Ramos (cell line): ENCODE measurements around the gene MPRIP.

Experiments used
- in situ Hi-C: fragments of 300-500 bp; cut with MboI; formaldehyde crosslinking; loops from one replicate; pipeline ENCODE4 v1.14.3; 2022; ENCODE audit warnings: low sequenced_read_pairs; ENCODE audit not compliant: unreplicated experiment

MPRIP gene

DNA sequence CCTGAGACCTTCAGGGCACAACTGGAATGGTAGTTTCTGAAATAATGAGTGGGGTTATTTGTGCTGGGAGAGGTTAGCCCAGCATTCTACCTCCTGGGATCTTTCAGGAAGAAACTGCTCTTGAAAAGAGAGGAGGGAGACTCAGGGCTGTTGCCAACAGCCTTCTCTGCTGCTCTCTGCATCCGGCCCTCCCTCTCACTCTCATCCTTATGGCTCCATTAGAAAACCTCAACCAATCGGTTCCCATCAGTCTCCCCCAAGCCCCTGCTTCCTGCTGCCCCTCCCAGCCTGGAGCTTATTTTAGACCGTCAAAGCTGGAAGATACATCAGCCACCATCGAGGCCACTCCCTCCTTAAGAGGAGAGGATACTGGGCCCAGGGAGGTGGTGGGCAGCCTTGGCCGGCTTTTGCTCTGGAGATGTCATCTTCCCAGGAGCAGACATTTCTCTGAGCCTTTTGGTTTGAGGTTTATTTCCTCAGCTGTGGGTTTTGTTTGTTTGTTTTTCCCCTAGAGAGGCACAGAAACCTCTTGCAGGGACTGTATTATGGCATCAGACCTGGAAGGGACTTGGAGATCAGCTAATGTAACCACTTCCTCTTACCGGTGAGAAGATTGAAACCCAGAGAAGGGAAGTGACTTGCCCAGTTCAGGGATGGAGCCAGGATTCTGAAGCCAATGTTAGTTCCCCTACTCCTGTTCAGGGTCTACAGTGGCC lies 2.7 kb downstream of the MPRIP start:
- in situ Hi-C loops = no loop called here

DNA sequence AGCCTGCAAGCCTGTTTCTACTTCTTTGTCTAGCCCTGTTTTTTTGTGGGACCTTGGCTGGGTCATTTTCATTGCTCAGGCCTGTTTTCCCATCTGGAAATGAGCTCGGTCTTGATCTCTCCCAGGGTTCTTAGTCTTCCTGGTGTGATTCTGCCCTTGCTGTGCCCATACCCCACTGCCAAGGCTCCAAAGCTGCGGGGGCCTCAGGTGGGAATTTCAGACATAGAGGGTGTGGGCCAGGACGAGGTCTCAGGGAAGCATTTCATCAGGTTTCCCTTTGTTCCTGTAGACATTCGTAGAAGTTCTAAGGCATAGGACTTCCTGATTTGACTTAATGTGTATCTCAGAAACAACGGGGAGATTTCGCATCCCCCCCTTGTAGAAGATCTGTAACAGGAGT lies 5.8 kb downstream of the MPRIP start:
- in situ Hi-C loops = no loop called here

DNA sequence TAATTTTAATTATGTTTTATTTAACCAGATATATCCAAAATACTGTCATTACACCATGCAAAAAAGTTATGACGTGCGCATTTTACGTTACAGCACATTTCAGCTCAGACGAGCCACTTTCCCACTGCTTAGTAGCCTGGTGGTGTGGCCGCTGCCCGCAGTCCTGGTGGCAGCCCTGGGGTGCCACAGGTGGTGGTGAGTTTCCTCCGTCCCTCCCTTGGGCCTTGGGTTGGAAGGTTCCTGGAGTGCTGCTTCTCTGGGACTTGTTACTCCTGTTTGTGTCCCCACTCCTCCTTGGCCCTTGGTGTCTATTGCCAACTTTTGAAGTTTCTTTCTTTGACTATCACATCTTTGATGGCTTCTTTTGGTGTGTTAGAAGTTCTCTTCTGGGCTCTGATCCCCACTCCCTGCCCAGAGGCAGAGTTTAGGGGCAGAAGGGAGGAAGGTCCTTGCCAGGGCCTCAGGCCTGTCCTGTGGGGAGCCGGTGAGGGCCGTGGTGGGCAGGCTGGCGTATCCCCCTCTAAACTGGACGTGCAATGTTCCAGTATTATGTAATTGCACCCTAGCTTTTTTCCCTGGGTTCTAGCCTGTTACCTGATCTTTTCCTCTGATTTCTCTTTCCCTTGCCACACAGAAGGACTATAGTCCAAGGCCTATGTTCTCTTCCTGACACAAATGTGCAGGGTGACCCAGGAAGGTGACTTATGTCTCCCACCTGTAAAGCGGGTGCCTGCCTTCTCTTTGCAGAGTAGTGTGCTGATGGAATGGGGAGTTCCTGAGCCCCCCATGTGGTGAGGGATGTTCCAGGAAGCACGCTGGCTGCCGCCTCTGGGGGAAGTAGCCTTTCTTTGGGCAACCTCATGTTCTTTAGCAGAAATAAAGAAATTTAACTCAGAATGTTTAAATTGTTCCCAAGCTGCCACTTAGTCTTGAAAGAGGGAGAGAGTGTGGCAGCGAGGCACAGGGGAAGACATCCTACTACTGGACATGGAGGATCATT lies 8.4 kb downstream of the MPRIP start:
- in situ Hi-C loops = no loop called here

DNA sequence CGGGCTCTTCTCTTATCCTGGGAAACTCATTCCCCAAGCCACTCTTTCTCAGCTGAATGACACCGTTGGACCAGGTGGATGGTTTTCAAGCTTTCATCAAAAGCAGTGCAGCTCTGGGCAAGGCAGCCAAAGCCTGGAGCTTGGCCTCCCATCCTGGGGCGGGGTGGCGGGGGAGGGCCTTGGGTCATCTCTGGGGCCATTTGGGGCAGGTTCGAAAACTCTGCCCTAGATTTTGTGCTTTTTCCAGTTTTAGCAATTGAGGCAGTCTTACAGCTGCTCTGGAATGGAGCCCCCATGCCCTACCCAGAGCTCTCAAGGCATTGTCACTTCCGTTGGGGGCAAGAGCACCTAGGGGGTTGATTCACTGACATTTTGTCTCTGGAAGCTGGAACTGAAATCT lies 9.1 kb downstream of the MPRIP start:
- in situ Hi-C loops = no loop called here

DNA sequence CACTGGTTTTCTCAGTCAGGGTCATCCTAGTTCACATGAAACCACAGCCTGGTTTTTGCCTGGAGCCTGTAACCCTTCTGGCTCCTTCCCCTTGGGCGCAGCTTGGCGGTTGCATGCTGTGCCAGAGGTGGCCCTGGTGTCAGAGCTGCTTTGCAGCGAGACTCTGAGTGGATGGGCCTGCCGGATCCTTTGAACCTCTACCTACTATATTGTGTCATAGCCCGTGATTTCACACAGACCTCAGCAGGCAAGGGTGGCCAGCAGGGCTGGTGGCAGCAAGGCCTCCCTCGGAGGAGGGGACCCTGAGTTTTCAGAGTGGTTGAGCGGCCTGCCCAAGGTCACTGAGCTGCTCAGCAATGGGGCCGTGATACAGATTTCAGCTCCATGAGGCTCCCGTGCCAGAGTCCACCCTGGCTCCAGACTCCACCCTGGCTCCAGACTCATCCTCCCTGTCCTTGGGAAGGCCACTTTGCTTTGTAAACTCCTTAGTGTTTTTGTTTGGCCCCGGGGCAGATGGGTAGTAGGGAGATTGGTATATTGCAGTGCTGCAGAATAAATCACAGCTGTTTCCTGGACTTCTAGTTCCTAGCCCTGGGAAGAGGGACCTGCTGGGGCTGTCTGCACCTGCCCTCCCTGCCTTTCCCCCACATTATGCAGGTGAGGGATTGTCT lies 9.7 kb downstream of the MPRIP start:
- in situ Hi-C loops = no loop called here

DNA sequence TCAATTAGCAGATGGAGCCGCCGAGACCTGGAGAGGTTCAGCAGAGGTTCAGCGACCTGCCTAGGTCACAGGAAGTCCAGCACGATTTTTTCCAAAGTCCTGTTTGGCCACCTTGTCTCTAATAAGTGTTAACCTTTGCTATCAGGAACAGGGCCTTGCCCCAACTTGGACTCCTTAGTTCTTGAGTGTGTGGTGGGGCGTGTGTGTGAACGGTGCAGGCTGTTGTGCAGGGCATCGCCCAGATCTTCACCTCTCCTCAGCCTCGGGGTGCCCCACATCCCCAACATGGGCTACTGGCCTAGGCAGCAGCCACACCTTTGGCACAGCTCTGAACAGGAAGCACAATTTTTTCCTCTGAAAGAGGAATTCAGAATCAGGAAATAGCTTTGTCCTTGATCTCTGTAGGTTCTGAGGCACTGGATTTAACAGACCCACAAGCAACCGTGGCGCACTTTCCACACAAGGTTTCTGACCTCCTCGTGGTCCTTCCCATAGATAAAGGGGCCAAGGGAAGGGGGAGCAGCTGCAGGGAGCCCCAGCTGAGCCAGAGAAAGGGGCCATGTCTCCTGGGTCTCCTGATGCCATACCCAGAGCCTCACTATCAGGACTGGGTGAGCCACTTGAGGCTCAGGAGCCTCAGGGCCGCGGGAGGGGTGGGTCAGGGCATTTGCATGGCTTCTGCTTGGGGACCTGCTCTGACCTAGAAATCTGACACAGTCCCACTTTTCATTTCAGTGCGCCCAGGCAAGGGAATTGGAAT lies 10.4 kb downstream of the MPRIP start:
- in situ Hi-C loops = no loop called here

DNA sequence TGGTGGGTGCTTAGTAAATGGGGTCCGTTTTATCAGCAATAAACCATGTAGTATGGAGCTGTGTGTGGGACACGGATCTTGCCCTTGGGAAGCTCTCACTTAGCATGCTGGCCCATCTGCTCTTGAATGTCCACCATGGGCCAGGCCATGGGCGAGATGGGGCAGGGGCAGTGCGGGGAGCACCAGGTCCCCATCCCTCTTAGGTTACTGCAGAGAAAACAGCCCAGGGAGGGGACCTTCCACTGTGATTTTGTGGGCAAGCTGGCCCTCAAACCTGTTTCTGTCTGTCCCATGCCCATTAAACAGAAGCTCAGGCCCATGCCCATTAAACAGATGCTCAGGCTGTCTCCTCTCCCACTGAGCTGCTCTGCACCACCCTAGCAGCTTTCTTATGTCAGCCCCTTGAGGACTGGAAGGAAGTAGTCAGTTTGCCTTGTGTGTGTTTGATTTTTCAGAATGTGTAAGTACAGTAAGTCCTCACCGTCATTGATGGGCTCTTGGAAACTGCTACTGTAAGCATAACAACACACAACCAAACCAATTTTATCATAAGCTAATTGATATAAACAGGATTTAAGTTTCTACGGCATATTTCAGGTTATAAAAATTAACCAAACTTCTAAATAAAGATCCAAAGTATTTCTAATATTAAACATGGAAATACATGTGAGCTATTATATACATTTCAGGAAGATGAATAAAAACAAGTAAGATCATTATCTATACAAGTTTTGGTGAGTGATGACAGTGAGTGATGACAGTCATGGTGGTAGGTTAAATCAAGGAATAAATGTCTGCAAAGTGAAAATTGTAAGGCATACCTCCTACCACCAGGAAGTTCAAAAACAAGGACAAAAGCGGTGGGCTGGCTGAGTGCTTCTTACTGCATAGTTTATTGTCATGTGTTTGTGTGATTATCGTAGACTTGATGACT lies 11.5 kb downstream of the MPRIP start:
- in situ Hi-C loops = no loop called here

DNA sequence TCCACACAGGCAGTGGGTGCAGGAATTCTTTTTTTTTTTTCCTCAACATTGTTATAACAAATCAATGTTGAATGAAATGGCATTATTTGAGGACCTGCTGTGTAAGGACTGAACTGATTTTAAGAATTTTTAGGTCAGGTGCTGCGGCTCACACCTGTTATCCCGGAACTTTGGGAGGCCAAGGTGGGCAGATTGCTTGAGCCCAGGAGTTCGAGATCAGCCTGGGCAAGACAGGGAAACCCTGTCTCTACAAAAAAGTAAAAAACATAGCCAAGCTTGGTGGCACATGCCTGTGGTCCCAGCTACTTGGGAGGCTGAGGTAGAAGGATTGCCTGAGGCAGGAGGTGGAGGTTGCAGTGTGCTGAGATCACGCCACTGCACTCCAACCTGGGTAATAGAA lies 12.4 kb downstream of the MPRIP start:
- in situ Hi-C loops = no loop called here

DNA sequence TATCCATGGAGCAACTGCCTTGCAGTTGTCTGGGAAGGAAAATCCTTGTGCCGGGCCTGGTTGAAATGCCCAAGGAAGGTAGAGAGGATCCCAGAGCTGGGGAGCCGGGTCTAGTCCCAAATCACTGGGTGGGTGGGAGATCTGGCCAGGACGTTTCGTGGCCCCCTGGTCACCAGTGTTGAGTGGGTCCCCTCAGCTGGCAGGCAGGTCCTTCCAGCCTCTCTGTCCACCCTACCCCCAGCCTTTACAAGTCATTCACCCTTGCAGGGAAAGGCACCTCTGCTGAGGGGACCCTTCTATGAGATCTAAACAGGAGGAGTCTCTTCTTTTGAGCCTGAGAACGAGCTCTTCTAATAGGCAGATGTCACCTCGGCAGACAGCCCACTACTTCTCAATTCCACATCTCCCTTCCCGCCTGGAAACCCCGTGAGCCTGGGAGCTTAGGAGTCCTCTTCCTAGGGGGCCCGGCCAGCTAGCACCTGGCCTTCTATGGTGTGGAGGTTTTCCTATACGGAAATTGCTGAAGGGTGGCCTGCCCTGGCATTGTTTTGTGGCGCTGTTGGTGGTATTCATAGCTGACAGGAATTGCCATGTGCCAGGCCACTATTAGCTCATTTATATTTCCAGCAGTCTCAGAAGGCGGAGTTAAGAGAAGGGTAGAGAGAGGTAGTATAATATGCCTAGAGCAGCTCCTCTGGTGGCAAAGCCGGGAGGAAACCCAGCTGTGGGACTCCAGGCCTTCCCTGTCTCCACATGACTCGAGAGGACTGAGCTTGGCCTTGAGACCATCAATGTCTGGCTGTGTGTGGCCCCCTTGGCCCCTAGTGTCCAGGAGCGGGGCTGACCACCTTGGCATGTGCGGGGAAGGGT lies 13.3 kb downstream of the MPRIP start:
- in situ Hi-C loops = no loop called here

DNA sequence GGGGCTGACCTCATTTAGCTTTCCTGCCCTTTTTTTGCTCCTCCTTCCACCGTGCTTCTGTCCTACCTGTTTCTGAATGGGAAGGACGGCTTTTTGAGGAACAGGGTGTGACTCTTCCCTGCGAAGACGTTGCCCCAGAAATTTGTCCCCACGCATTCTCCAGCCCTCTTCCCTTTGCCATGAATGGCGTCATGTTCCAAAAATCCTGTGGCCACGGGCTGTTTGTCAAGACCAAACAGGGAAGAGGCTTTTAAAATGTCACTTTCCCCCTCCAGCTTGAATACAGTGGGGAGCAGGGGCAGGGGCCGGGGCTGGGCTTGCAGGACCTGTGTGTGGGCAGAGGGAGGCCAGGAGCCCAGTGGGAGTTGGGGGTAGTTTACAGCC lies 13.9 kb downstream of the MPRIP start:
- in situ Hi-C loops = no loop called here

DNA sequence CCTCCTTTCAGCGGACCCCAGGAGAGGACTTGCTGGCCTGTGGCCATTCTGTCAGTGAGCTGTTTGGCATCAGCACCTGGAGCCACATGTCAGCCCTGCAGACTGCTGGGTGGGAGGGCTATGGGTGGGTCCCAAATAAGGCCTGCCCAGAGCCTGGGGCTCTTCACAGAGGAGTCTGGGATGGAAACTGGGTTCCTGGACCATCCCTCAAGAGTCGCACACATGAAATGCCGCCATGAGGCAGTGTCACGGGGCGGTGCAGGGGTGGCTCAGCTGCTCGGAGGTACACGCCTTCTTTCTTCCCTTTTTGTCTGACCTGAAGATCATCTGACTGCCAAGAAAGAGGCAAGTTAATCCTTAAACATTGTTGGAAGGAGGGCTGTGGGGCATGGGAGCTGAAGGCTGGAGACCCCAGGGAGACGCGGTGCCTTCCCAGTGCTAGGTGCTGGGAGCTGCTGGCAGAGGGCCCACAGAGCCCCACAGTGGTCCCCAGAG lies 14.8 kb downstream of the MPRIP start:
- in situ Hi-C loops = no loop called here

DNA sequence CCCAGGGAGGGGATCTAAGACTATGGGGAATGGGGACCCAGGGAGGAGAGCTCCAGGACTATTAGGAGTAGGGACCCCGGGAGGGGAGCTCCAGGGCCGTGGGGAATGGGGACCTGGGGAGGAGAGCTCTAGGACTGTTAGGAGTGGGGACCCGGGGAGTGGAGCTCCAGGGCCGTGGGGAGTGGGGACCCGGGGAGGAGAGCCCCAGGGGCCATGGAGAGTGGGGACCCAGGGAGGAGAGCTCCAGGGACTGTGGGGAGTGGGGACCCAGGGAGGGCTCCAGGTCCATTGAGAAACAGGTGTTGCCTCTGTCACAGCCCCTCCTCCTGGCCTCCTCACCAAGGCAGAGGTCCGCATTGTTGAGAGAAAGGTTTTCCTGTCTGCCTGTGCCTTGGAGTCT lies 16.0 kb downstream of the MPRIP start:
- in situ Hi-C loops = no loop called here

DNA sequence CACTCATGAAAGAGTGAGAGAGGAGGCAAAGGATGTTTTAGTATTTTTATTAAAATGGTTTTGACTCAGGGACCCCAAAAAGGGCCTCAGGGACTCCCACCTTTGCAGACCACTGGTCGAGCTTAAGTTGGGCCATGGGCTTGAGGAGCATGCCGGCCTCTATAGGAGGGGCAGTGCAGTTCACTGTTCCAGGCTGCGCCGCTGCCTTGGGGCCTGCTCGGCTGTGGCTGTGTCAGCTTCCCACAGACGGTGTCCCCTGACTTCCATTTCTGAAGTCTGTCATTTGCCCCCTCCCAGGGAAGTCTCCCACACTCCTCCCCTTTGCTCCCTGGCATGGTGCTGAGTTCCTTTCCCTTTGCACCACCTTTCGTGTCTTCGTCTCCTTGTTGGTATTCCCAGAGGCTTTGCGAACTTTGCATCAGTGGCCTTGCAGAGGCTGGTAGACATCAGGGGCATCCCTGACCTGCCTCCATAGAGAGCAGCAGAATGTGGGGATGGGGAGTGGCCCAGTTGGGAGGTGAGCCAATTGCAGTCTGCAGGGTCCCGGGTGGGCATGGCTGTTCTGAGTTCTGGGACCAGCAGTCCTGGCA lies 17.1 kb downstream of the MPRIP start:
- in situ Hi-C loops = no loop called here

DNA sequence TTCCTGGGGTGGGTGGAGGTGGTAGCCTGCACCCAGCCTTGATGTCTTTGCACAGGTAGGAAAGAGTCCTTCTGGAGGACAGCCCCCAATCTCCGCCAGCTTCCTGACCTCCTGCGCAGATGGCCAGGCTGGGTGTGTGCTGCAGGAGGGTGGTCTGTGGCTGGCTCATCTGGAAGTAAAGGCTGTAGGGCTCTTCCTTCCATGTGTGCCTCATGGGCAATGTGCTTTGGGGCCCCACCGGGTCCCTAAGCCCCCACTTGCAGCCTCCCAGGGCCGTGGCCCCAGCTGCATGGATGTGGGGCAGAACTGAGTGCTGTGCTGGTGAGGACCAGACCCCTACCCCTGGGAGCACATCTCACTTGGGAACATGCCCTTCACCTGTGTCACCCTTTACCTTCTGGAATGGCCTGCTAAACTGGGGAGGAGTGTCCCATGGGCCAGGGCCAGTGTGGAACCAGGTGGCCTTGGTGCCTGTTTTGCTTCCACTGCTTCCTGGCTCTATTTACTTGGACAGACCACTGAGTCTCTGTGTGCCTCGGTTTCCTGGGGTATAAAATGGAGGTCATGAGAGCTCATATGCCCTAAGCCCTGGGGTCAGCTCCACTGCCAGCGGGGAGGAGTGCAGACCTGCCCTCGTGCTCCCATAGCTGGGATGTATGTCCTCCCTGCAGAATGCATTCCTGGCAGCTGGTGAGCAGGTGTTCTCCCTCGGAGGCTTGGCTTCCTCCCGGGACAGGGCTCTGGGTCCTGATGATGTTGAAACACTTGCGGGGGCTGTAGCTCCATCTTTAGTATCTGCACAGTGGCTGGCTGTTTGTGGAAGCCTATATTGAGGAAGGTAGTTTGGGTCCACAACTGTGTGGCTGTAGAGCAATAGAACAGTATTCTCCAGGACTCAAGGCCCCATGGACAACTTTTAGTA lies 18.0 kb downstream of the MPRIP start:
- in situ Hi-C loops = no loop called here

DNA sequence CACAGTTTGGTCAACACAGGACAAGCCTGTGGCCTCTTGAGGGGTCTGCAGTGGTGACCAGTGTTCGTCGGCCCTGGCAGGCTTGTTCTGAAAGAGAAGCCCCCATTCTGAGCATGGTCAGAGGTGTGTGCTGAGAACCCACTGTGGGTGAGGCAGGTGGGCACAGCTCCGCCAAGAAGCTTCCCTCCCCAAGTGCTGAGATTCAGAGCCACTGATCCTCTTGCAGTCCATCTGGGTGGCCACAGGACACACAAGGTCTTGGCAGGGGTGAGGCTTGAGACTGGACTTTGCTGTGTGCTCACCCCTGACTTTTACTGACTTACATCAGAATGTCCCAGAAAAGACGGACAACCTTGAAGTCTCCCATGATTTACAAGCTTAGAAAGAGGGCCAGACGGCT lies 18.7 kb downstream of the MPRIP start:
- in situ Hi-C loops = no loop called here

DNA sequence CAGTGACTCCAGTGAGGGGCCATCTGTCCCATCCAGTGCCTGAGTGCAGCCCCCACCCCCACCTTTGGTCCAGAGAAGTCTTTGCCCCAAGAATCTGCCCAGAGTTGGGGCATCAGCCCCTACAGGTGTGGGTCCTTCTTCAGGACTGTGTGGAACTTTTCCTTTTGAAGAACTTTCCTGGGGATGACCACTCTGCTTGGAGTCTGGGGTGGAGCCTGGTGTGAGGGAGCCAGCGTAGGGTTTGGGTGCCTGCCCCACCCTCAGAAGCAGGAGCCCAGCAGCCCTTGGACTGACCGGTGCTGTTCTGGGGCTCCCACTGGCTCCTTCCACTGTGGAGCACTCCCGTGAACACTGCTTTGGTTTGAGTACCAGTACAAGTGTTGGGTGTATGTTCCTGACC lies 19.3 kb downstream of the MPRIP start:
- in situ Hi-C loops = no loop called here

DNA sequence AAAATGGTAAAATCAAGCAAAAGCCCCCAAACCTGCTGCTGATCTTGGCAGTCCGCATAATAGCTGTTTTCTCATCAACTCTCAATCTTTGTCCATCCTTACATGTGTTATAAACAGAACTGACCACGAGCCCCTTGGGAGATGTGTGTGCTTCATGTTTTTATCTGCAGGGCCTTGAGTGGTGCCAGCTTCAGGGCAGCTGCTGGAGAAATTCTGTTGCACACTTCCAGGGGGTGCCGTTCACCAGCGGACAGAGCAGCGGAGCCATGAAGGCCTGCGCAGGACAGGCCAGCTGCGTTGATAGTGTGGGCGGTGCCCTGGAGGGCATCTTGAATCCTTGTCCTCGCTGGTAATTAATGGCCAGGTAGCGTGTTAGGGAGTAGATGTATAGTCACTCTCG lies 20.1 kb downstream of the MPRIP start:
- in situ Hi-C loops = no loop called here
